UCSD-AML1 (cell line): ENCODE data around the gene ZNF189.
"Not testable (repeated sequence)": the region's sequence is repeated elsewhere in the genome, so short reads cannot be mapped to it uniquely, and the experiment has no call there.

Experiments
- DNase-seq: peaks from one replicate; lab custom pipeline; 2025; ENCODE audit not compliant: unreplicated experiment; lab: John Stamatoyannopoulos, UW

ZNF189 gene

GRCh38 chr9:101376111-101376848 lies 22.4 kb upstream of the ZNF189 start:
- DNase-seq = no peak

DNA sequence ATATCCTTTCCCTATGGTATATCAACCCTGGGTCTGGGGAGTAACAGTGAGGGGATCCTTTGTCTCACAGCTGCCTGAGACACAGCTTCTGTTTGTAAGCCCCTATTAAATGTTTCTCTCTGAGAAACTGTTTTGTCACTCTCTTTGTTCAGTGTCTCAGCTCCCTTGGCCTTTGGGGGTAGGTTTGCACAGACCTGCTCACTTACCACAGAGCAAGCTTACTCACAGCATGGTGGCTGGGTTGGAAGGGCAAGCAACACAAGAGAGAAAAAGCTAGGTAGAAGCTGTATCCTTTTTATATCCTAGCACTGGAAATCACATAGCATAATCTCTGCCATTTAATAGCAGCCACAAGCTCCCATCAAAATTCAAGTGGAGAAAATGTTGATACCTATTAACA lies 18.4 kb upstream of the ZNF189 start:
- DNase-seq = no peak

GRCh38 chr9:101381118-101381517 lies 17.5 kb upstream of the ZNF189 start:
- no peak for DNase-seq

DNA sequence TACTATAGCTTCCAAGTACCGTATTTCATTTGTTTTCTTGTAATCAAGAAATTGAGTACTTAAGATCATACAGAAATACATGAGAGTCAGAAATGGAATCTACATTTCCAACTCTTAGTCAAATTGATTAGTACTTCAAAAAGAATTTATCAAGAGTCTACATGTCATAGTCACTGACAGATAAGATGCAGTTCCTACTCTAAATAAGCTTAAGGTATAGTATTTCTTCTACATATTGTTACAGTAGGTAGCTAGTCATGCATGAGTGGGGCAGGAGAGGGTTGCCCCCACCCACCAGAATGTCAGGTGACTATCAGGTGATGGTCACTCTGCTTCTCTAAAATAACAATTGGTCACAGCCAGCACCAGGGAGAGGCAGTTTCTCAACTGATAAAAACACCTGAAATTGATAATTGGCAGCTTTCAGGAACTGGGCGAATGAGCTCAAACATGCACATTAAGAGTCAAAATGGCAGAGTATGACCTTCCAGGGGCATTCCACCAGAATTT lies 16.8 kb upstream of the ZNF189 start:
- no peak for DNase-seq

DNA sequence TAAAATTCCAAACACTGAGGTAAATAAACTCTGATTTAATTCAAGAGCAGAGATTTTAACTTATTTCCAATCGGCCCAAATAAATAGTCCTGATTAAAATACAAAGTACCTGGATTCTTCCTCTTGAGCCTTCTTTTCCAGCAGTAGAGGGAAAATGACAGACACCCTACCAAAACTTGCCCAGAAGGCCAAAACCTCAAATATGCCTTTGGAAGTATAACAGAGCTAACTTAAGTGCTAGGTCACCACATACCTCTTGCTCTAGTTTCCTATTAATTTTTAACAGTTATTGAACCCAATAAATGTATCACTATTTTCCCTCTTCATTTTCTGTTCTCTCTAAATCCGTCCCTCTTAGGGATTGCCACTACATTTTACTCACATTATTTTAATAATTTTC lies 15.3 kb upstream of the ZNF189 start:
- DNase-seq = no peak

DNA sequence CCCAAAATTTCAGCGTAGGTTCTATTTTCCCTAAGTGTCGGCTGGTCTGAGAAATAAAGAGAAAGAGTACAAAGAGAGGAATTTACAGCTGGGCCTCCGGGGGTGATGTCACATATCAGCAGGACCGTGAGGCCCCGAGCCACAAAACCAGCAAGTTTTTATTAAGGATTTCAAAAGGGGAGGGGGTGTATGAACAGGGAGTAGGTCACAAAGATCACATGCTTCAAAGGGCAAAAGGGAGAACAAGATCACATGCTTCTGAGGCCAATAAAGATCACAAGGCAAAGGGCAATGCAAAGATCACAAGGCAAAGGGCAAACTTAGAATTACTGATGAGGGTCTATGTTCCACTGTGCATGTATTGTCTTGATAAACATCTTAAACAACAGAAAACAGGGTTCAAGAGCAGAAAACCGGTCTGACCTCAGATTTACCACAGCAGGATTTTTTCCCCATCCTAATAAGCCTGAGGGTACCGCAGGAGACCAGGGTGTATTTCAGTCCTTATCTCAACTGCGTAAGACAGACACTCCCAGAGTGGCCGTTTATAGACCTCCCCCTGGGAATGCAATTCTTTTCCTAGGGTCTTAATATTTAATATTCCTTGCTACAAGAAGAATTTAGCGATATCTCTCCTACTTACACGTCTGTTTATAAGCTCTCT lies 13.6 kb upstream of the ZNF189 start, which contains the start of gene BAAT:
Gene BAAT, minus strand, starts transcription at position 134 of the 664 bp plus-strand sequence. CDS start 13,602 bp downstream, outside the sequence.
- not testable (repeated sequence) for DNase-seq

DNA sequence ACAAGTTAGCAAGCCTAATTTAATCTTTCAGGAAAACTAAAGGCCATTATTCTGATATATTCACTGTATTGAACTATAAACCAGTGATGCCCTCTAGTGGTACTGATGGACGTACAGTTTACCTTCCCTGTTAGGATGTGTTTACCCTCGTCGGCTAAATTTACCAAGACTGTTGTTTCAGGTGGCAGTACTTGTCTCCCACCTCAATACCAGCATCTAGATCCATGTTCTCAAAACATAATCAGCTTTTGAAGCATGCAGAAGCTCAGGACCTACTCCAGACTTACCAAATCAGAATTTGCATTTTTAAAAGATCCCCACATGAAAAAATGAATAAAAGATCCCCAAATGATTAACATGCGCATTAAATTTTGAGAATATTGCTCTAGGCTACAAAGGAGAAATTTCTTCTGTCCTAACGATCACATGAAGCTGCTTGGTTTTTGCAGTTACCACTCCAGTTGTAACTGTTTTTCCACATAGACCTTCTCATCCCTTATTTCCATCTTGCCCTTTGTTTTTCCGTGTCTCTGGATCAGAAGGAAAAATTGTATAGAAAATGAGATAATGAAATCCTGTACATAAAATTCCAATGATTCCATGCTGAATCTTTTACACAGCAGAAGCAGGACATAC lies 10.7 kb upstream of the ZNF189 start:
- no peak for DNase-seq

GRCh38 chr9:101388507-101388993 lies 10.1 kb upstream of the ZNF189 start:
- no peak for DNase-seq

GRCh38 chr9:101393135-101393534 lies 5.5 kb upstream of the ZNF189 start:
- DNase-seq = no peak

GRCh38 chr9:101394687-101395086 lies 4.0 kb upstream of the ZNF189 start:
- no peak for DNase-seq

DNA sequence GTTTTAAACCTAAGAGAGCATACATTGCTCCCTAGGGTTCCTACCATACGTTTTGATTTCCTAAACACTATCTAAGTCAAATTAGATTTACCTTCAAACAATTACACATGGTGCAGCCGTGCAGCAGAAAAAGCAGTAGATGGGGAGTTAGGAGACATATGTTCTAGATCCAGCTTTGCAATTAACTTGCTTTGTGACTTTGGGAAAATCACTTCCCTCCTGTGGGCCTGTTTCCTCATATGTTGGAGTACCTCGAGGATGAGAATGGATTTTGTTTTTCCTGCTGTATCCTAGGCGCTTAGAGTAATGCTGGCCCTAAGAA lies 944 bp upstream of the ZNF189 start:
- DNase-seq = no peak

DNA sequence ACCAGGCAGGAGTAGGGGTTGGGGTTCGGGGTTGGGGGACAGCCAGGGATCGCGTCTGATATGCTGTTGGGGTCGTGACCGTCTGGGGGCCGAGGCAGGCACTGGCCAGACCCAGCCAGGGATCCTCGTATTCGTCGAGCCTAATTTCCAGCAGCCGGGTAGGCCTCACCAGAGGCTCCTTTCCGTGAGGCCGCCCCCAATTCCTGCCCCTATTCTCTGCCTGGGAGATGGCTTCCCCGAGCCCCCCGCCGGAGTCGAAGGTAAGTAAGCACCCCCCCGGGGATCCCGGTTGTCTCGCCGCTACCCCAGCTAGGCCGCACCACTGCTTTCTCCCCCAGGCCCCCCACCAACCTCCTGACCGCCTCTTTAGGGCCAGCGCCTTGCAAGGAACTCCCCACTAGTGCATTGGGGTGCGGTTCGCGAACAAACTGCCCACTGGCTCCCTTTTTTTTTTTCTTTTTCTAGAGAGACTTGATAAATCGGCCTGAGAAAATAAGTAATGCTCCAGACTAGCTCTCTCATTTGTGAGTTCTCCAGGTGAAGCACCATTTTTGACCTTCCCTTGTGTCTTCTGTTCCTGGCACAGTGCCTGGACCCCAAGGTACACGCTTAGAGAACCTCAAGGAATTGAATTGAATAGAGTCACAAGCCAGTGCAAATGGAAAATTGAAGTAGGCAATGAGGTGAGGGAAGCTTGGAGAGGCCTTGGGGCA lies 435 bp downstream of the ZNF189 start:
- DNase-seq = no peak

DNA sequence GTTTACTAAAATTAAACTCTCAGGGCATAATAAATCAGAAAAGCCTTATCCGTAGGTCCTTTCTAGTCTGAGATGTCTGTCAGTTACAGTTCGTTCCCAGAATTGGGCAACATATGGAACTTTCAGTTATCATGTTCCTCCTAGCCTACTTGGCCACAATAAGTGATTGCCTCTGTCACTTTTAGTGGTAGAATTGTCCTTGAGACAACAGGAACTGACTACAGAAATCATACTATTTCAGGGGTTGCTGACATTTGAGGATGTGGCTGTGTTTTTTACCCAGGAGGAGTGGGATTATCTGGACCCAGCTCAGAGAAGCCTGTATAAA lies 956 bp downstream of the ZNF189 start:
- DNase-seq = no peak

- DNase-seq = no peak
Observed at GRCh38 chr9:101400120-101400519, 1.5 kb downstream of the ZNF189 start.

- DNase-seq = no peak
Observed at GRCh38 chr9:101403516-101404285, 5.0 kb downstream of the ZNF189 start.

DNA sequence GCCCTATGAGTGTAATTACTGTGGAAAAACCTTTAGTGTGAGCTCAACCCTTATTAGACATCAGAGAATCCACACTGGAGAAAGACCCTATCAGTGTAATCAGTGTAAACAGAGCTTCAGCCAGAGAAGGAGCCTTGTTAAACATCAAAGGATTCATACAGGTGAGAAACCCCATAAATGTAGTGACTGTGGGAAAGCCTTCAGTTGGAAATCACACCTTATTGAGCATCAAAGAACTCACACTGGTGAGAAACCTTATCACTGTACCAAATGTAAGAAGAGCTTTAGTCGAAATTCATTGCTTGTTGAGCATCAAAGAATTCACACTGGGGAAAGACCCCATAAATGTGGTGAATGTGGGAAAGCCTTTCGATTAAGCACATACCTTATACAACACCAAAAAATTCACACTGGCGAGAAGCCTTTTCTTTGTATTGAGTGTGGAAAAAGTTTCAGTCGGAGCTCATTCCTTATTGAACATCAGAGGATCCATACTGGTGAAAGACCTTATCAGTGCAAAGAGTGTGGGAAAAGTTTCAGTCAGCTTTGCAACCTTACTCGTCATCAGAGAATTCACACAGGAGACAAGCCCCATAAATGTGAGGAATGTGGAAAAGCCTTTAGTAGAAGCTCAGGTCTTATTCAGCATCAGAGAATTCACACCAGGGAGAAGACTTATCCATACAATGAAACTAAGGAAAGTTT lies 9.9 kb downstream of the ZNF189 start:
- no peak for DNase-seq

DNA sequence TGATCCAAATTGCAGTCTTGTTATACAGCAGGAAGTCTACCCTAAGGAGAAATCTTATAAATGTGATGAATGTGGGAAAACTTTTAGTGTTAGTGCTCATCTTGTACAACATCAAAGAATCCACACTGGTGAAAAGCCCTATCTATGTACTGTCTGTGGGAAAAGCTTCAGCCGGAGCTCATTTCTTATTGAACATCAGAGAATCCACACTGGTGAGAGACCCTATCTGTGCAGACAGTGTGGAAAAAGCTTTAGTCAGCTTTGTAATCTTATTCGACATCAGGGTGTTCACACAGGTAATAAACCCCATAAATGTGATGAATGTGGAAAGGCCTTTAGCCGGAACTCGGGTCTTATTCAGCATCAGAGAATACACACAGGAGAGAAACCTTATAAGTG lies 10.4 kb downstream of the ZNF189 start:
- DNase-seq = no peak

DNA sequence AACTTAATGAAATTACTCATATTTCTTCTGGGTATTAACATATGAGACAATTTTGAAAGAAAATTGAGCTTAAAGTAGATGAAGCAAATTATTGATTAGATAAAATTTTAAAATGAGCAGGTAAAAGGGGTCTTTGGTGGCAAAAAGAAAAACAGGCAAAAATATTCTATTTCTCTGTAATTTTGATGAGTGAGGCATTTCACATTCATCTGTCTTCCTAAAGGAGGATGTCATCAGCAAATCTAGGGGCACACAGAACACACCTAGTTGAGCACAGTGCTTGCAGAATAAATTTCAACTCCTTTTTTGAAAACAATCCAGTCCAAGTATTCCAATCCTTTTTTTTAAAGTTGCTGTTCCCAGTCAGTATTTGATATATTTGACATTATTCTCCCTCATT lies 16.2 kb downstream of the ZNF189 start:
- no peak for DNase-seq

DNA sequence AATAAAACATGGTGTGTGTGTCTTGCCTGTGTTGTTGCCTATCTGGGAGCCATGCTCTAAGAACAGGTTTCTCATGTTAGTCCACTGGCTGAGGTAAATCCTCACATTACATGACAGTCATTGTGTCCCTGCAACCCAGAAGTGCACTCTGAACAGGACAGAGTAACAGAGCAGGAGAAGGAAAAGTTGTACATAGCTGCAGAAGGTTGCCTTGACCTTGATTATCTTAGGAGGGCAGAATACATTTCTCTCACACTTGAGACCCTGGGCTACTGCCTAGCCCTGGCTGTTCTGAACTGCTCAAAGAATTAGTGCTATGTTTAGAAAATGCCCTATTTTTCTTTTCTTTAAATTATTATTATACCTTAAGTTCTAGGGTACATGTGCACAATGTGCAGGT lies 16.9 kb downstream of the ZNF189 start:
- DNase-seq = no peak

- no peak for DNase-seq
Observed at GRCh38 chr9:101417389-101417788, 18.7 kb downstream of the ZNF189 start.
